HG03025 (cell line): Measurements from ENCODE around the gene ZBTB12.
A peak's percentile ranks its signal among the peaks of the same experiment; 100 is the strongest.
"Not testable (repeated sequence)": the region's sequence is repeated elsewhere in the genome, so short reads cannot be mapped to it uniquely, and the experiment has no call there.

Experiments
- ATAC-seq: cut with Tn5 transposase; IDR thresholded peaks from one replicate; pipeline ENCODE4 v1.9.1; 2021; ENCODE audit warnings: mild to moderate bottlenecking, moderate library complexity; ENCODE audit not compliant: unreplicated experiment, low FRiP score

ZBTB12 gene

GRCh38 chr6:31877651-31878161 lies 24.2 kb downstream of the ZBTB12 start:
- no peak for ATAC-seq

DNA sequence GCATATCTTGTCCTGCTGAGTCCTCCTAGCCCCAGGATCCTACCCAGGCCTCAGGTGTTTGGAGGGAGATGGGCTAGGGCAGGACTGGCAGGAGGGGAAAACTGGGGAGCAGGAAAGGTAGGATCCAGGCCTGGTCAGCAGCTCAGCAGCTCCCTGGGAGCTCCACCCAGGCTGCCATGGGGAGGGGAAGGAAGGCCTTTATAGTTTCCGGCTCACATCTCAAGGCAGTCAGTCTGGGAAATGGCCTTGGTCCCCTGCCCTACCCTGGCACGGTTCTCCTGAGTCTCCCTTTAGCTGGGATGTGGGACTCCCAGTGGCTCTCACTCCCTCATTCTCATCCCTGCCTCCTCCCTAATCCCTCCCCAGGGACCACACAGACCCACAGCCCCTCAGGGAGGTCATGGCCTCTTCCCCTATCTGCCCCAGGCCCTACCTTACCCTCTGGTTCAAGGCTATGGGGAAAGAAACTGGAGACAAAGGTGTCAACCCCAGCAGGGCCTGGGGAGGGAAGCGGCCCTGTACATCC lies 24.7 kb downstream of the ZBTB12 start:
- ATAC-seq = no peak

DNA sequence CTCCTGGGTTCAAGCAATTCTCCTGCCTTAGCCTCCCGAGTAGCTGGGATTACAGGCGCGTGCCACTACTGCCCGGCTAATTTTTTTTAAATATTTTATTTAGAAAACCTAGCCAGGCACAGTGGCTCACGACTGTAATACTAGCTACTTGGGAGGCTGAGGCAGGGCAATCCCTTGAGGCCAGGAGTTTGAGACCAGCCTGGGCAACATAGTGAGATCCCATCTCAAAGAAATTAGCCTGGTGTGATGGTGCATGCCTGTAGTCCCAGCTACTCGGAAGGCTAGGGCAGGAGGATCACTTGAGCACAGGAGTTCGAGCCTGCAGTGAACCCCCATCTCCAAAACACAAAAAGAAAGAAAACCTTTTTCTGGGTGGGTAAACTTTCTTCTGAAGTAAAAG lies 25.5 kb downstream of the ZBTB12 start:
- no peak for ATAC-seq

DNA sequence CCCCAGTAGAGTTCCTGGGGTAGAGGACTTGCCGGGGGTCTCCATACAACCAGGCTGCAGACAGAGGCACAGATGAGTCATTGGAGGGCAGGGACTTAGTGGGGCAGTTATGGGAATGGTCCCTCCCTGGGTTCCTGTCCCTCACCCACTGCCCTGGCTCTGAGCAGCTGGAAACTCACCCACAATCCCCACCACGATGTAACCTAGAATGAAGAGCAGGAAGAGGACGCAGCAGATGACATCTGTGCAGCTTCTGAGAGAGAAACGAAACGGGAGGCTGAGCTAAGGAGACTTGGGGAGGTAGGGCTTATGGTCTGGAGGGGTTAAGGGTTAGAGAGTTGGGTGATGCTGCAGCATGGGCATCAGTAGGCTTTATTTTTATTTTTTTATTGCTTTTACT lies 26.0 kb downstream of the ZBTB12 start:
- ATAC-seq = no peak

- ATAC-seq = no peak
These were observed 26.9 kb downstream of the ZBTB12 start for GRCh38 chr6:31874836-31875572.

- no peak for ATAC-seq
These were observed 27.7 kb downstream of the ZBTB12 start for GRCh38 chr6:31874084-31874670.

DNA sequence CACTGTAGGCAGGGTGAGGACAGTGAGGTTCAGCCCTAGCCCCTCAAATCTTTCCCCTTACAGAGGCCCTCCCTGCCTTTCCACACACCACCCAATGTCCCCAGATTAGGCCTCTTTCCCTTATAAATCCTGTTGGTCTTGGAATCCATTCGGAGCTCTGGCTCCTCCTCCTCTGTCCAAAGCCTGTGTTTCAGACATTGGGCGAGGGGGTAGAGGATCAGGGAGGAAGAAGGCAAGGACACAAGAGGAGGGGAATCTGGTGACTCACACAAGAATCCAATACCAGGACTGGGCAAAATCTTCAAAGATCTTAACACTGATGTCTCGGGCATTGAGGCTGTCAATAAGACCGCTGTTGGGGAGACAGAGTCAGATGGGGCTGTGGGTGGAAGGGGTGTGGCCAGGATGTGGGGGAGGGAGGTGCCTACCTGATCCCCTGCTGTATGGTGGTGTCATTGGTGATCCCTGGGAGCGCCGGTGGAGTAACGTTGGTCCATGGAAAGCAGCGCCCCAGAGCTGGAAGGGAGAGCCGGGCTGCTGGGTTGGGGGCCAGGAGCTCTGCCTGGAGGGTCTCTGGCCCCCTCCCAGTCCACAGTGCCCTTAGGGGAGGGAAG lies 30.7 kb downstream of the ZBTB12 start:
- no peak for ATAC-seq

DNA sequence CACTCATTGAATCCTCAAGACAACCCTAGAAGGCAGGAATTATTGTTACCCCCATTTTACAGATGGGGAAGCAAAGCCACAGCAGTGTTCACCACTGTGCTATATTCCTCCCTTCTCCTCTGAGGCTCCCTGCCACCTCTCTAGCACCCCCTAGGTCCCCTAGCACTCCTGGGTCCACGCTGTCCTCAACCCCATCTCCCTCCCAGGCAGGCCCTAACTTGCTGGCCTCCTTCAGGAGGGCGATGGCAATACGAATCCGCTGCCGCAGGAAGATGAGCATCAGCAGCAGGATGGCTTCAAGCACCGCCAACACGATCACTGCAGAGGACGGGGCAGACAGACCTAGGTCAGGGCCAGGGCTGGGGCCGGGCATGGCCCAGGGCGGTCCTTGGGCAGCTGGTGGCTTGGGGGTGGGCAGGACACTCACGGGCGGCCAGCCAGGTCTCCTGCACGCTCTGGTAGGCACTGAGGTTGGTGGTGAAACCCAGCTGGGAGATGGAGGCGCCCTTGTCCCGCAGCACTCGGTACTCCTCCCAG lies 31.4 kb downstream of the ZBTB12 start:
- ATAC-seq = no peak

- ATAC-seq = no peak
These were observed 32.5 kb downstream of the ZBTB12 start for GRCh38 chr6:31869343-31869742.

- not testable (repeated sequence) for ATAC-seq
These were observed 33.3 kb downstream of the ZBTB12 start for GRCh38 chr6:31868658-31868971.

GRCh38 chr6:31865205-31866118 lies 36.4 kb downstream of the ZBTB12 start:
- ATAC-seq = no peak

DNA sequence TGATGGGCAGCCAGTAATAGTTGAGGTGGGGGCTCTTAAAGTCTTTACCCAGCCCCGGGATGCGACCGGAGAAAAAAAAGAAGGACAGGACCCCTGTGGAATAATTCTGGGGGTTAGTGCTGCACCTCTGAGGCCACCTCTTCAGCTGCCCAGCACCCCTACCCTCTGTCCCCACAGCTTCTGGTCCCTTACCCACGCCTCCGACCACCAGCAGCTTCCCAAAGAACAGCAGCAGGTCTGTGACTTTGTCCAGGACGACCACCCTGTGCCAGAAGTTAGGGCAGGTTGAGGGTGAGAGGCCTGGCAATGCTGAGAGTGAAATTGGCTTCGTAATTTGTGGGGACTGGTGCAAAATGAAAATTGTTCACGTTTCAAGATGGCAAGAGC lies 37.1 kb downstream of the ZBTB12 start:
- no peak for ATAC-seq

DNA sequence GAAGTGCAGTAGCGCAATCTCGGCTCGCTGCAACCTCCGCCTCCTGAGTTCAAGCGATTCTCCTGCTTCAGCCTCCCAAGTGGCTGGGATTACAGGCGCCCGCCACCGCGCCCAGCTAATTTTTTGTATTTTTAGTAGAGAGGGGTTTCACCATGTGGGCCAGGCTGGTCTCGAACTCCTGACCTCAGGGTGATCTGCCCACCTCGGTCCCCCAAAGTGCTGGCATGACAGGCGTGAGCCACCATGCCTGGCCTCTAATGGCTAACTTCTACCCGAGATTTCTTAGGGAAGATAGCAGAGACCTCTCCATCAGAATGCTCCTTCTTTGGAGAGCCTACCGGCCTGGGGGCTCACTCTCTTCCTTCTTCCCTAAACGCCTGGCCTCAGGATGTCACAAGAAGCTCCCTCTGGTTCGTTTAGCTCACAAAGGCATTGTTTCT lies 37.7 kb downstream of the ZBTB12 start:
- not testable (repeated sequence) for ATAC-seq

- ATAC-seq = peak; percentile 83
These were observed 39.3 kb downstream of the ZBTB12 start, which contains the start of gene NEU1 for GRCh38 chr6:31862344-31863235. NEU1 (minus strand) TSS chr6:31862821; CDS start chr6:31862776, 45 bp downstream.

GRCh38 chr6:31861919-31862343 lies 40.0 kb downstream of the ZBTB12 start:
- ATAC-seq = no peak

GRCh38 chr6:31861150-31861549 lies 40.7 kb downstream of the ZBTB12 start:
- ATAC-seq = no peak

GRCh38 chr6:31860349-31860748 lies 41.5 kb downstream of the ZBTB12 start:
- ATAC-seq = no peak

DNA sequence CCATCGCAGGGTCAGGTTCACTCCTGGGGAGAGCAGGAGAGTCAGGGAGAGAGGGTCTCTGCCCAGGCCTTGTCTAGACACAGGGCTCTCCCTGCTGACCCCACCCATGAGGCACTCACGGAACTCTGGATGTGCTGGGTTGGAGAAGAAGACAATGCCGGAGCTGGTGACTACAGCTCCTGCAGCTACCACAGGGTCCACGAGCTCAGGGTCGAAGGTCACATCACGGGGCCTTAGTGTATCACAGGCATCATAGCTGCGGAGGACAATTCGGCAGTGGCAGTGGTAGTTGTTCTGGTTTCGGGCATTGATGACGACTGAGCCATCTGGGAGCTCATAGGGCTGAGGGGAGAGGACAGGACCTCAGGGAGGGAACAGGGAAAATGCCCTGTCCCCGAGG lies 42.0 kb downstream of the ZBTB12 start:
- no peak for ATAC-seq

DNA sequence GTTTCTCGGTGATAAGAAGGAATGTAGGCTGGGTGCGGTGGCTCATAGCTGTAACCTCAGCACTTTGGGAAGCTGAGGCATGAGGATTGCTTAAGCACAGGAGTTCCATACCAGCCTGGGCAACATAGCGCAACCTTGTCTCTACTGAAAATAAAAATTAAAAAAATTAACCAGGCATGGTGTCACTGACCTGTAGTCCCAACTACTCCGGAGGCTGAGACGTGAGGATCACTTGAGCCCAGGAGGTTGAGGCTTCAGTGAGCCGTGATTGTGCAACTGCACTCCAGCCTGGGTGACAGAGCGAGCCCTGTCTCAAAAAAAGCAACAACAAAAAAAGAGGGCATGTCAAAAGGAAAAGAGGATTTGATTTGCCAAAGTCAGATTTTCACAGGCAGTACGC lies 43.2 kb downstream of the ZBTB12 start:
- ATAC-seq = no peak
